Body of pancreas (tissue), 4 donors: ENCODE measurements around the gene GPR101. TPM values are rescaled to one million over a fixed set of nuclear protein-coding genes. Genes with fewer than 3 reads are reported as not detected.
A peak's percentile ranks its signal among the peaks of the same experiment; 100 is the strongest.
"Not testable (repeated sequence)": the region's sequence is repeated elsewhere in the genome, so short reads cannot be mapped to it uniquely, and the experiment has no call there.

Experiments
- ATAC-seq: fragments of 150-250 bp; one replicate; pipeline ENCODE4 v1.9.1; 2016
- DNase-seq, 4 donors: peaks; one replicate each; pipeline ENCODE4 v3.0.0-alpha.2; 2019
- H3K27ac ChIP-seq, 4 donors: fragments of 200-600 bp; sonication (generic); 1 replicate in 3 of 4; 2 replicates in 1 of 4; pipeline versions ENCODE4 v1.5.1 to v1.6.1; 2016 to 2019; ENCODE audit warnings: mild to moderate bottlenecking in 1 of 4, mixed read lengths in 1 of 4, moderate library complexity in 1 of 4
- H3K27me3 ChIP-seq, 2 donors: fragments of 200-600 bp; sonication (generic); one replicate each; pipeline ENCODE4 v1.6.0; 2016; ENCODE audit warnings: mild to moderate bottlenecking in 1 of 2
- H3K36me3 ChIP-seq, 2 donors: fragments of 200-600 bp; sonication (generic); replicated peaks in 1 of 2; 2 replicates each; pipeline ENCODE4 v1.5.1; 2016; ENCODE audit warnings: low read depth in 2 of 2; ENCODE audit not compliant: insufficient read depth in 1 of 2
- H3K4me1 ChIP-seq: fragments of 200-600 bp; sonication (generic); one replicate; pipeline ENCODE4 v1.6.0; 2016
- H3K4me3 ChIP-seq, 2 donors: fragments of 200-600 bp; sonication (generic); 1 replicate in 1 of 2; 2 replicates in 1 of 2; pipeline ENCODE4 v1.5.1; 2016 to 2019
- H3K9me3 ChIP-seq, 3 donors: fragments of 200-600 bp; sonication (generic); 1 replicate in 2 of 3; 2 replicates in 1 of 3; pipeline ENCODE4 v1.5.1; 2016
- CTCF ChIP-seq, 7 experiments: fragments of 450-650 bp in 4 of 7; fragments of 200-600 bp in 3 of 7; sonication (generic) in 3 of 7; IDR thresholded peaks; one replicate each; pipeline ENCODE4 v1.5.1; 2016 to 2019; ENCODE audit warnings: antibody characterized with exemption in 7 of 7
- POLR2A ChIP-seq, 3 donors: fragments of 450-650 bp; IDR thresholded peaks; one replicate each; pipeline ENCODE4 v1.6.1; 2016; ENCODE audit warnings: antibody characterized with exemption in 3 of 3, mild to moderate bottlenecking in 2 of 3
- WGBS, 2 donors: methylation state at CpG; one replicate each; pipeline ENCODE4 v1.1.5; 2017; 5-methylcytosine and 5-hydroxymethylcytosine counted together
- intact Hi-C: fragments of 100-400 bp; cut with DNase I; formaldehyde crosslinking; loops from one replicate; pipeline ENCODE4 v1.15.1; 2023
- total RNA-seq, 2 donors: library from RNA; depleted of rRNA; stranded (reverse); fragments of >200 nt; gene quantifications; one replicate each; pipeline ENCODE4 v1.1.0, GENCODE V29; 2016

The GPR101 gene
- total RNA-seq, 2 donors from 2014 or later: not detected

- no peaks in the 10 kb centered on the region for H3K27me3 ChIP-seq
- TF ChIP-seq POLR2A (IDR thresholded peaks at IDR 0.05): no peak
- no peak for TF ChIP-seq CTCF (IDR thresholded peaks at IDR 0.05)
- intact Hi-C loops: no loop called here
- ATAC-seq (no peak), DNase-seq (peak in 2 of 4 donors; percentile 13 to 19)
- no peaks in the 10 kb centered on the region for H3K9me3 ChIP-seq
- H3K4me1 ChIP-seq: peaks cover 24% of the 10 kb centered on the region
- H3K36me3 ChIP-seq: no peaks in the 10 kb centered on the region
- H3K4me3 ChIP-seq: no peak overlapping the region
- no peak overlapping the region for H3K27ac ChIP-seq
- WGBS, 2 donors: 0 to 1% methylated on average over 22 to 39 of the region's 49 CpGs
These were observed 2.1 kb downstream of the GPR101 start for GRCh38 chrX:137031517-137032340.

GRCh38 chrX:137031039-137031438, 2.8 kb downstream of the GPR101 start:
- no peaks in the 10 kb centered on the region for H3K27me3 ChIP-seq
- H3K4me3 ChIP-seq: no peak overlapping the region
- TF ChIP-seq CTCF (IDR thresholded peaks at IDR 0.05) (no peak), POLR2A (IDR thresholded peaks at IDR 0.05) (no peak)
- DNase-seq (no peak), ATAC-seq (no peak)
- no peaks in the 10 kb centered on the region for H3K36me3 ChIP-seq
- H3K9me3 ChIP-seq: no peaks in the 10 kb centered on the region
- H3K27ac ChIP-seq: no peak overlapping the region
- 4 to 12% methylated on average over 13 to 16 of the region's 16 CpGs for WGBS, 2 donors
- intact Hi-C loops: no loop called here
- peaks cover 24% of the 10 kb centered on the region for H3K4me1 ChIP-seq

DNA sequence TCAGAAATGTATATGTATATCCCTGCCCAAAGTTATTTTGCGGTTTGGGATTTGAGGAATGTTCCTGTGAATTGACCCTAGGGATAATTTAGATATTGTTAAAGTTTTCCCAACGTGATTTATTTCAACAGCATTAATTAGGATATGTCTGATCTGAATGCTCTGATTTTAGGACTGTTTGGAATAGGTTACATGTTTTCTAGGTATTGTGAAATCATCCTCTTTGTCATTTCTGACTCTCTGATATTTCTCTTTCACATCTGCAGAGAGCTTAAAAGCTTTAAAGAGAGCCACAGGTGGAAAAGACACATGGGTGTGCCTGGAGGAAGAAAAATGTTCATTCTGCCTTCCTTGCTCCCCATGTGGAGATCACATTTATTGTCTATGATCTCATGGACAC, 5.1 kb downstream of the GPR101 start:
- no peaks in the 10 kb centered on the region for H3K9me3 ChIP-seq
- intact Hi-C loops: no loop called here
- DNase-seq (no peak), ATAC-seq (no peak)
- H3K4me3 ChIP-seq: no peak overlapping the region
- peaks cover 15% of the 10 kb centered on the region for H3K4me1 ChIP-seq
- 46 to 55% methylated on average over 2 of the region's 2 CpGs for WGBS, 2 donors
- H3K27ac ChIP-seq: no peak overlapping the region
- H3K36me3 ChIP-seq: no peaks in the 10 kb centered on the region
- TF ChIP-seq POLR2A (IDR thresholded peaks at IDR 0.05) (no peak), CTCF (IDR thresholded peaks at IDR 0.05) (no peak)
- H3K27me3 ChIP-seq: no peaks in the 10 kb centered on the region

DNA sequence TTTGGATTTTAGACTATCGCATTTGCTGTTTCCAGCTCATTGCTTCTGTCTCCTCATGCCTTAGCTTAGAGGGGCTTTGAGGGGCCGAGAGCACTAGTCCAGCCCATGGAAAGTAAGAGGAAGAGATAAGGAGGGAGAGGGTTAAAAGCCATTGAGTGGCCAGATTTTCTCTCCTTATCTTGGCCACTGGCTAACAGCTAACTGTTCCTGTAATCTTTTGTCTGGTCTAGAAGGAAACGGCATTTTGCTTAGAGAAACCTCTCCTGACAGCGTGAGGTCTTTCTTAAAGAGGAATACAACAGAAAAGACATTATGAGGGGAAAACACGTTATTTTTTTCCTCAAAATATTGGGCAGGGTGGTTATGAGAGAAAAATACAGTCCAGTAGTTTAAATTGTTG, 7.9 kb downstream of the GPR101 start:
- Histone ChIP-seq H3K36me3 (no peaks in the 10 kb centered on the region), H3K4me1 (no peaks in the 10 kb centered on the region), H3K27me3 (no peaks in the 10 kb centered on the region), H3K27ac (no peak overlapping the region), H3K9me3 (no peaks in the 10 kb centered on the region), H3K4me3 (no peak overlapping the region)
- 20 to 32% methylated on average over 5 of the region's 5 CpGs for WGBS, 2 donors
- DNase-seq (no peak), ATAC-seq (no peak)
- intact Hi-C loops: no loop called here
- no peak for TF ChIP-seq POLR2A (IDR thresholded peaks at IDR 0.05)
- TF ChIP-seq CTCF (IDR thresholded peaks at IDR 0.05): no peak

DNA sequence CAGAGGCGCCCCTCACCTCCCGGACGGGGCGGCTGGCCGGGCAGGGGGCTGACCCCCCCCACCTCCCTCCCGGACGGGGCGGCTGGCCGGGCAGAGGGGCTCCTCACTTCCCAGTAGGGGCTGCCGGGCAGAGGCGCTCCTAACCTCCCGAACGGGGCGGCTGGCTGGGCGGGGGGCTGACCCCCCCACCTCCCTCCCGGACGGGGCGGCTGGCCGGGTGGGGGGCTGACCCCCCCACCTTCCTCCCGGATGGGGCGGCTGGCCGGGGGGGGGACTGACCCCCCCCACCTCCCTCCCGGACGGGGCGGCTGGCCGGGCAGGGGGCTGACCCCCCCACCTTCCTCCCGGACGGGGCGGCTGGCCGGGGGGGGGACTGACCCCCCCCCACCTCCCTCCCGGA, 33.6 kb downstream of the GPR101 start:
- H3K9me3 ChIP-seq, DNase-seq, intact Hi-C loops, H3K27ac ChIP-seq, ATAC-seq, H3K27me3 ChIP-seq, H3K4me3 ChIP-seq, H3K4me1 ChIP-seq, H3K36me3 ChIP-seq: not testable (repeated sequence)
- WGBS, 2 donors: no CpG with 5 or more reads among the region's 31 CpGs
